IMR-90 (cell line): ENCODE results near the gene SPPL2B. TPM values are rescaled to one million over a fixed set of nuclear protein-coding genes. Genes with fewer than 3 reads are reported as not detected.

ENCODE experiments used
- ATAC-seq: fragments of 200-7000 bp; cut with Tn5 transposase; 2 replicates; pipeline ENCODE4 v1.9.1; 2020; ENCODE audit warnings: low read depth, mild to moderate bottlenecking, moderate library complexity
- BruUV-seq: library from RNA; stranded (reverse); fragments of 400-500 nt; replicated peaks from 2 replicates; lab custom pipeline; 2021; lab: Mats Ljungman, UMichigan
- CTCF ChIA-PET: fragments of 300-600 bp; formaldehyde crosslinking; extraction: SDS; loops from one replicate; lab custom pipeline; 2021; ENCODE audit warnings: antibody characterized with exemption; lab: Yijun Ruan, JAX
- POLR2A ChIA-PET: fragments of 300-600 bp; sonication (Branson Sonifier 250); formaldehyde crosslinking; loops from one replicate; lab custom pipeline; 2022; ENCODE audit warnings: antibody characterized with exemption; ENCODE audit not compliant: unreplicated experiment; lab: Charles Lee
- DNase-seq: peaks from one replicate; pipeline ENCODE4 v3.0.0; 2013
- H2AFZ ChIP-seq: replicated peaks from 2 replicates; pipeline ENCODE3; 2013; ENCODE audit warnings: low read length, mild to moderate bottlenecking; ENCODE audit not compliant: poor library complexity
- H2AK5ac ChIP-seq: 2 replicates; pipeline ENCODE4 v1.6.1; 2013; ENCODE audit warnings: low read depth, low read length, inconsistent platforms
- H2AK9ac ChIP-seq: replicated peaks from 2 replicates; pipeline ENCODE3; 2013; ENCODE audit warnings: mild to moderate bottlenecking, low read depth, low read length, moderate library complexity; ENCODE audit not compliant: poor library complexity
- H2BK120ac ChIP-seq: 2 replicates; pipeline ENCODE4 v1.6.1; 2013; ENCODE audit warnings: low read depth, low read length, inconsistent platforms
- H2BK15ac ChIP-seq: 3 replicates; pipeline ENCODE4 v1.6.1; 2013; ENCODE audit warnings: low read depth, low read length, inconsistent platforms
- H2BK20ac ChIP-seq: 2 replicates; pipeline ENCODE4 v1.6.1; 2013; ENCODE audit warnings: low read depth, mild to moderate bottlenecking, inconsistent platforms, low read length, moderate library complexity
- H2BK5ac ChIP-seq: 2 replicates; pipeline ENCODE4 v1.6.1; 2013; ENCODE audit warnings: mild to moderate bottlenecking, low read depth, low read length, inconsistent platforms; ENCODE audit not compliant: poor library complexity, severe bottlenecking
- H3K14ac ChIP-seq: replicated peaks from 2 replicates; pipeline ENCODE4 v1.6.1; 2013; ENCODE audit warnings: low read depth, low read length, inconsistent platforms
- H3K18ac ChIP-seq: 2 replicates; pipeline ENCODE4 v1.6.1; 2013; ENCODE audit warnings: low read depth, low read length, control low read depth
- H3K23ac ChIP-seq: 2 replicates; pipeline ENCODE4 v1.6.1; 2013; ENCODE audit warnings: low read depth, low read length, inconsistent platforms
- H3K27ac ChIP-seq: 2 replicates; pipeline ENCODE4 v1.5.1; 2013; ENCODE audit warnings: mild to moderate bottlenecking, control low read depth, low read length; ENCODE audit not compliant: insufficient read depth
- H3K27me3 ChIP-seq: 2 replicates; pipeline ENCODE4 v1.6.1; 2013; ENCODE audit warnings: low read length; ENCODE audit not compliant: control insufficient read depth, insufficient read depth
- H3K36me3 ChIP-seq: 2 replicates; pipeline ENCODE4 v1.6.1; 2013; ENCODE audit warnings: low read length, mixed read lengths; ENCODE audit not compliant: control insufficient read depth, insufficient read depth
- H3K4ac ChIP-seq: 2 replicates; pipeline ENCODE4 v1.6.1; 2013; ENCODE audit warnings: low read depth, low read length, inconsistent platforms
- H3K4me1 ChIP-seq: 2 replicates; pipeline ENCODE4 v1.6.1; 2013; ENCODE audit warnings: low read length, mixed read lengths; ENCODE audit not compliant: control insufficient read depth, insufficient read depth
- H3K4me2 ChIP-seq: 2 replicates; pipeline ENCODE4 v1.6.1; 2013; ENCODE audit warnings: low read depth, mild to moderate bottlenecking, control low read depth, low read length, moderate library complexity
- H3K4me3 ChIP-seq: 2 replicates; pipeline ENCODE4 v1.5.1; 2013; ENCODE audit warnings: low read depth, mild to moderate bottlenecking, control low read depth, low read length, moderate library complexity; ENCODE audit not compliant: insufficient read depth
- H3K56ac ChIP-seq: 2 replicates; pipeline ENCODE4 v1.6.1; 2013; ENCODE audit warnings: low read length, inconsistent platforms; ENCODE audit not compliant: insufficient read depth; ENCODE audit errors: extremely low read depth
- H3K79me1 ChIP-seq, 2 experiments: 2 replicates each; pipeline ENCODE4 v1.6.1; 2013; ENCODE audit warnings: low read length in 2 of 2, inconsistent platforms in 1 of 2, low read depth in 1 of 2
- H3K9ac ChIP-seq: 2 replicates; pipeline ENCODE4 v1.6.1; 2013; ENCODE audit warnings: low read depth, low read length, control low read depth
- H3K9me1 ChIP-seq: 2 replicates; pipeline ENCODE4 v1.6.1; 2013; ENCODE audit warnings: low read length, inconsistent platforms; ENCODE audit not compliant: insufficient read depth
- H3K9me3 ChIP-seq: 2 replicates; pipeline ENCODE4 v1.6.1; 2013; ENCODE audit warnings: low read length; ENCODE audit not compliant: control insufficient read depth, insufficient read depth
- H4K20me1 ChIP-seq: 2 replicates; pipeline ENCODE4 v1.6.1; 2013; ENCODE audit warnings: low read length, inconsistent platforms; ENCODE audit not compliant: insufficient read depth
- H4K5ac ChIP-seq: 2 replicates; pipeline ENCODE4 v1.6.1; 2013; ENCODE audit warnings: mild to moderate bottlenecking, low read depth, low read length, control low read depth
- H4K8ac ChIP-seq, 2 experiments: 2 replicates each; pipeline ENCODE4 v1.6.1; 2013; ENCODE audit warnings: low read depth in 2 of 2, low read length in 2 of 2, control low read depth in 1 of 2, inconsistent platforms in 1 of 2
- H4K91ac ChIP-seq: 2 replicates; pipeline ENCODE4 v1.6.1; 2013; ENCODE audit warnings: low read depth, low read length, inconsistent platforms; ENCODE audit not compliant: insufficient read depth
- BHLHE40 ChIP-seq: fragments of 150-350 bp; IDR thresholded peaks from 2 replicates; pipeline ENCODE4 v1.6.1; 2016; ENCODE audit warnings: mild to moderate bottlenecking, low read depth, low read length
- CEBPB ChIP-seq: IDR thresholded peaks from 2 replicates; pipeline ENCODE4 v1.6.1; 2012; ENCODE audit warnings: low read depth, low read length, improper control_type of control experiment
- CHD1 ChIP-seq: IDR thresholded peaks from 2 replicates; pipeline ENCODE4 v1.6.1; 2012; ENCODE audit warnings: low read depth, low read length, improper control_type of control experiment
- FOS ChIP-seq: fragments of 150-350 bp; IDR thresholded peaks from 2 replicates; pipeline ENCODE4 v1.6.1; 2016; ENCODE audit warnings: low read depth, low read length
- MXI1 ChIP-seq: IDR thresholded peaks from 2 replicates; pipeline ENCODE4 v1.6.1; 2012; ENCODE audit warnings: low read depth, mild to moderate bottlenecking, low read length, moderate library complexity, borderline replicate concordance
- NFE2L2 ChIP-seq: fragments of 150-350 bp; IDR thresholded peaks from 2 replicates; pipeline ENCODE4 v1.6.1; 2016; ENCODE audit warnings: low read depth, mild to moderate bottlenecking, low read length
- POLR2A ChIP-seq: IDR thresholded peaks from 2 replicates; pipeline ENCODE4 v1.6.1; 2012; ENCODE audit warnings: mild to moderate bottlenecking, low read depth, low read length
- RAD21 ChIP-seq: IDR thresholded peaks from 2 replicates; pipeline ENCODE4 v1.6.1; 2012; ENCODE audit warnings: low read length, improper control_type of control experiment
- RCOR1 ChIP-seq: IDR thresholded peaks from 2 replicates; pipeline ENCODE4 v1.6.1; 2012; ENCODE audit warnings: mild to moderate bottlenecking, low read length, improper control_type of control experiment; ENCODE audit not compliant: insufficient replicate concordance
- RFX5 ChIP-seq: IDR thresholded peaks from 2 replicates; pipeline ENCODE4 v1.8.0; 2012; ENCODE audit warnings: low read depth, mild to moderate bottlenecking, low read length, moderate library complexity
- SMC3 ChIP-seq: fragments of 150-350 bp; IDR thresholded peaks from 2 replicates; pipeline ENCODE4 v1.6.1; 2016; ENCODE audit warnings: low read depth, mild to moderate bottlenecking, antibody characterized with exemption, low read length, moderate library complexity
- WGBS, 2 experiments: methylation state at CpG; one replicate each; pipeline versions ENCODE4 v1.1.5 to v1.1.7; 2013; ENCODE audit warnings: missing lambda C conversion rate in 2 of 2; ENCODE audit not compliant: insufficient read length in 1 of 2; ENCODE audit errors: extremely low coverage in 2 of 2; 5-methylcytosine and 5-hydroxymethylcytosine counted together
- dilution Hi-C: fragments of 300-500 bp; cut with HindIII; formaldehyde crosslinking; loops from one replicate; pipeline ENCODE4 v1.14.3; 2018; ENCODE audit warnings: low sequenced_read_pairs; ENCODE audit not compliant: unreplicated experiment
- in situ Hi-C: fragments of 300-500 bp; cut with MboI; formaldehyde crosslinking; loops from 3 replicates; pipeline ENCODE4 v1.14.3; 2019; ENCODE audit warnings: low sequenced_read_pairs, inconsistent platforms, mixed read lengths
- intact Hi-C: fragments of 100-400 bp; cut with micrococcal nuclease; formaldehyde crosslinking; loops from 2 replicates; pipeline ENCODE4 v1.10.0; 2022
- polyA plus RNA-seq, 3 experiments: library from polyadenylated mRNA; depleted of rRNA; stranded (reverse); fragments of >200 nt; gene quantifications; 2 replicates each; pipeline ENCODE4 v1.2.3, GENCODE V29; 2012; ENCODE audit warnings: low replicate concordance in 1 of 3
- total RNA-seq: library from RNA; depleted of rRNA; stranded (reverse); fragments of >200 nt; gene quantifications from 2 replicates; pipeline ENCODE4 v1.2.3, GENCODE V29; 2012
- TF ChIP-seq, protein P1 (sequence below): fragments of 150-350 bp; IDR thresholded peaks from 2 replicates; pipeline ENCODE4 v1.6.1; 2017; ENCODE audit warnings: mild to moderate bottlenecking, antibody characterized with exemption, low read length, low read depth
- TF ChIP-seq, protein P2 (sequence below): conservative IDR thresholded peaks from 2 replicates; pipeline ENCODE4 v1.5.1; 2012; ENCODE audit warnings: mild to moderate bottlenecking, low read depth, low read length, improper control_type of control experiment

The SPPL2B gene
- total and polyA plus RNA-seq, 2 of the 4 experiments (the other 2 are of a cell fraction): 3.4 to 45.7 TPM

DNA sequence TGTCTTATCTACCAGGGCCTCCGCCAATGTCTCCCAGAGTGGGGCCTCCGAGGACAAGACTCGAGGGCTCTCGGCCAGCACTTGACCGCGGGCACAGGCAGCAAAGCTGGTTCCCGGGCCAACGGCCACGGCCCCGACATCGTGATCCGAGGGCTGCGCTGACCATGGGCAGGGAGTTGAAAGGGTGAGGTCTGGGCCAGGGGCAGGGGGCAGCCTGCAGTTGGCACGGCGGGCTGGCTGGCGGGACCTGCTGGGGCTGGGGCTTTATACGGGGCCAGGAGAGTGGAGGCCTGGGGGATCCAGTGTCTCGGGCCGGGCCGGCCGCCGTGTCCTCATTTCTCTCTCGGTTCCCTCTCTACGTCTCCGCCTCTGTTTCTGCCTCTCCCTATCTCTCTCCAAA lies 10.7 kb upstream of the SPPL2B start:
- H3K9me3 ChIP-seq: peaks cover 3% of the 10 kb centered on the region
- H3K9me1 ChIP-seq: no peaks in the 10 kb centered on the region
- no TSS peak for BruUV-seq
- no peak overlapping the region for H2BK20ac ChIP-seq
- H2BK5ac ChIP-seq: no peak overlapping the region
- H3K18ac ChIP-seq: no peak overlapping the region
- ChIA-PET CTCF (no interaction called here), POLR2A (no interaction called here)
- no peak overlapping the region for H2AK9ac ChIP-seq
- intact Hi-C loops (loop anchor here (2.0 kb wide), 1 partner anchor 81 kb away; the partner anchor contains the start of genes PLEKHJ1 and SF3A2), dilution Hi-C loops (no loop called here), in situ Hi-C loops (loop anchor here (10.0 kb wide), 1 partner anchor 163 kb away; the partner anchor contains the start of gene AP3D1)
- no peak for DNase-seq
- no peak overlapping the region for H3K56ac ChIP-seq
- H4K8ac ChIP-seq: no peak overlapping the region
- WGBS, 2 experiments: 93% methylated on average over 3 of the region's 25 CpGs; no CpG with 5 or more reads in 1 of the 2 experiments
- H3K36me3 ChIP-seq: peaks cover 12% of the 10 kb centered on the region; the same call in 1 of the 2 replicates
- H3K27ac ChIP-seq: no peak overlapping the region
- no peak for TF ChIP-seq RAD21
- no peak for TF ChIP-seq RFX5
- no peak for TF ChIP-seq SMC3
- no peak for TF ChIP-seq CEBPB
- TF ChIP-seq RCOR1: no peak
- no peak for TF ChIP-seq FOS
- TF ChIP-seq, protein P1, sequence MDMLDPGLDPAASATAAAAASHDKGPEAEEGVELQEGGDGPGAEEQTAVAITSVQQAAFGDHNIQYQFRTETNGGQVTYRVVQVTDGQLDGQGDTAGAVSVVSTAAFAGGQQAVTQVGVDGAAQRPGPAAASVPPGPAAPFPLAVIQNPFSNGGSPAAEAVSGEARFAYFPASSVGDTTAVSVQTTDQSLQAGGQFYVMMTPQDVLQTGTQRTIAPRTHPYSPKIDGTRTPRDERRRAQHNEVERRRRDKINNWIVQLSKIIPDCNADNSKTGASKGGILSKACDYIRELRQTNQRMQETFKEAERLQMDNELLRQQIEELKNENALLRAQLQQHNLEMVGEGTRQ: no peak
- TF ChIP-seq, protein P2, sequence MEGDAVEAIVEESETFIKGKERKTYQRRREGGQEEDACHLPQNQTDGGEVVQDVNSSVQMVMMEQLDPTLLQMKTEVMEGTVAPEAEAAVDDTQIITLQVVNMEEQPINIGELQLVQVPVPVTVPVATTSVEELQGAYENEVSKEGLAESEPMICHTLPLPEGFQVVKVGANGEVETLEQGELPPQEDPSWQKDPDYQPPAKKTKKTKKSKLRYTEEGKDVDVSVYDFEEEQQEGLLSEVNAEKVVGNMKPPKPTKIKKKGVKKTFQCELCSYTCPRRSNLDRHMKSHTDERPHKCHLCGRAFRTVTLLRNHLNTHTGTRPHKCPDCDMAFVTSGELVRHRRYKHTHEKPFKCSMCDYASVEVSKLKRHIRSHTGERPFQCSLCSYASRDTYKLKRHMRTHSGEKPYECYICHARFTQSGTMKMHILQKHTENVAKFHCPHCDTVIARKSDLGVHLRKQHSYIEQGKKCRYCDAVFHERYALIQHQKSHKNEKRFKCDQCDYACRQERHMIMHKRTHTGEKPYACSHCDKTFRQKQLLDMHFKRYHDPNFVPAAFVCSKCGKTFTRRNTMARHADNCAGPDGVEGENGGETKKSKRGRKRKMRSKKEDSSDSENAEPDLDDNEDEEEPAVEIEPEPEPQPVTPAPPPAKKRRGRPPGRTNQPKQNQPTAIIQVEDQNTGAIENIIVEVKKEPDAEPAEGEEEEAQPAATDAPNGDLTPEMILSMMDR: no peak
- no peak for TF ChIP-seq POLR2A
- TF ChIP-seq MXI1: no peak
- TF ChIP-seq CHD1: no peak
- no peak for TF ChIP-seq NFE2L2
- no peak for TF ChIP-seq BHLHE40
- H2BK120ac ChIP-seq: no peak overlapping the region
- ATAC-seq: no peak
- no peak overlapping the region for H3K9ac ChIP-seq
- no peak overlapping the region for H2AFZ ChIP-seq
- no peaks in the 10 kb centered on the region; the same call in 1 of the 2 replicates for H4K20me1 ChIP-seq
- H3K27me3 ChIP-seq: peaks cover 3% of the 10 kb centered on the region; the same call in 1 of the 2 replicates
- no peak overlapping the region for H3K4ac ChIP-seq
- H3K4me3 ChIP-seq: no peak overlapping the region
- H2AK5ac ChIP-seq: no peak overlapping the region
- no peaks in the 10 kb centered on the region for H3K79me1 ChIP-seq
- no peak overlapping the region for H3K23ac ChIP-seq
- no peaks in the 10 kb centered on the region for H3K4me1 ChIP-seq
- H3K14ac ChIP-seq: no peak overlapping the region
- H4K91ac ChIP-seq: no peak overlapping the region
- no peak overlapping the region for H2BK15ac ChIP-seq
- H4K5ac ChIP-seq: no peak overlapping the region
- H3K4me2 ChIP-seq: no peak overlapping the region
